GM19467 (cell line): ENCODE results near the gene FAM53B.
"Not testable (repeated sequence)": the region's sequence is repeated elsewhere in the genome, so short reads cannot be mapped to it uniquely, and the experiment has no call there.

Experiments used
- ATAC-seq: cut with Tn5 transposase; IDR thresholded peaks from one replicate; pipeline ENCODE4 v1.9.1; 2021; ENCODE audit warnings: mild to moderate bottlenecking, moderate library complexity; ENCODE audit not compliant: unreplicated experiment

FAM53B gene, protein sequence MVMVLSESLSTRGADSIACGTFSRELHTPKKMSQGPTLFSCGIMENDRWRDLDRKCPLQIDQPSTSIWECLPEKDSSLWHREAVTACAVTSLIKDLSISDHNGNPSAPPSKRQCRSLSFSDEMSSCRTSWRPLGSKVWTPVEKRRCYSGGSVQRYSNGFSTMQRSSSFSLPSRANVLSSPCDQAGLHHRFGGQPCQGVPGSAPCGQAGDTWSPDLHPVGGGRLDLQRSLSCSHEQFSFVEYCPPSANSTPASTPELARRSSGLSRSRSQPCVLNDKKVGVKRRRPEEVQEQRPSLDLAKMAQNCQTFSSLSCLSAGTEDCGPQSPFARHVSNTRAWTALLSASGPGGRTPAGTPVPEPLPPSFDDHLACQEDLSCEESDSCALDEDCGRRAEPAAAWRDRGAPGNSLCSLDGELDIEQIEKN

DNA sequence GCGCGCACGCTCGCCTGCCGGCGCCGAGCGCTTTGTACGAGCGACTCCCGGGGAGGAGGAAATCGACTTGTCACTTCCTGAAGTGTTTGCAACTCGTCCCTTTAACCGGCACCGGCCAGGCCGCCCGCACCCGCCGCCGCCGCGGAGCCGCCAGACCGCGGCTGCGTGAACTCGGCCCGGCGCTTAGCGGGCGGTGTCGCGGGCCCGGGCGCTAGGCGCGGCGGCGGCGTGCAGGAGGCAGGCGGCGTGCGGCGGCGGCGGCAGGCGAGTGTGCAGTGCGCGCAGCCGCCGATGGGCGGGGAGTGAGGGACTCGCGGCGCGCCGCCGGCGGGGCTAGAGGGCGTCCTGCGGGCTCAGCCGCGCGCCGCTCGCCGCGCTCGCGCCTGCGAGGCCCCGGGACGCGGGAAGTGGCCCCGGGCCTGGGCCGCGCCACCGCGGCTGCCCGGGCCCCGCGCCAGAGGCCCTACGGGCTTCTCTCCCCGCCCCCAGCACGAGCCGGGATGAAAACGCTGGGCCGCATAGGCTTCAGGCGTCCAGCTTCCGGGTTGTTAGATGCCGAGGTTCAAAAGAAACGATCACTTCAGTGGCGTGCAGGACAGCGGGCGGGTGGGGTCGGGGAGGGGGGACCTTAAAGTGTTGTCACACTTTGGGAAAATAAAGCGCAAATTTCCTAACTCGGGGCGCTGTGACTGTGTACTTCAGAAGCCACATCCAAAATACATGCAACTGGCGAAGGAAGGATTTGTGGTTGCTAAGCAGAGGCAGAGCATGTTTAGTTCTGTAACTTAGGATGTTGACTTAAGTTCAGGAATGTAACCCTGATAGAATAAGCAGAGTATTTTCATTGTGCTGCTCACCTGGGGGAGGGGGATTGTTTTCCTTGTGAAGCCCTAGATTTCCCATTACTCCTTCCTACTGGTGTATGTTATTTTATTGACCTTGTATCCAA lies at the start of gene FAM53B:
FAM53B (minus strand) TSS at position 277 of the 949 bp plus-strand sequence. CDS start 37,665 bp downstream, outside the sequence.
- peak; percentile 65 for ATAC-seq

DNA sequence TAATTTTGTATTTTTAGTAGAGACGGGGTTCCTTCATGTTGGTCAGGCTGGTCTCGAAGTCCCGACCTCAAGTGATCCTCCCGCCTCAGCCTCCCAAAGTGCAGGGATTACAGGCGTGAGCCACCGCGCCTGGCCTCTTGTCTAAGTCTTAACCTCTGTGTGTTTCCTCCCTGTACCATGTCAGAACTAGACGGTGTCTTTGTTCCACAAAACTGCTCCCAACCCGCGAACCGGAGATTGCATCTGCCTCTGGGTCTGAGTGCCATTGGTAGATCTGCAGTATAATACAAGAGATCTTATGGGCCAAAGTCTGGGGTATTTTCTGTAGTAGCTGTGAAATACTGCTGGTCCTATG lies 48.8 kb upstream of the FAM53B start:
- no peak for ATAC-seq

DNA sequence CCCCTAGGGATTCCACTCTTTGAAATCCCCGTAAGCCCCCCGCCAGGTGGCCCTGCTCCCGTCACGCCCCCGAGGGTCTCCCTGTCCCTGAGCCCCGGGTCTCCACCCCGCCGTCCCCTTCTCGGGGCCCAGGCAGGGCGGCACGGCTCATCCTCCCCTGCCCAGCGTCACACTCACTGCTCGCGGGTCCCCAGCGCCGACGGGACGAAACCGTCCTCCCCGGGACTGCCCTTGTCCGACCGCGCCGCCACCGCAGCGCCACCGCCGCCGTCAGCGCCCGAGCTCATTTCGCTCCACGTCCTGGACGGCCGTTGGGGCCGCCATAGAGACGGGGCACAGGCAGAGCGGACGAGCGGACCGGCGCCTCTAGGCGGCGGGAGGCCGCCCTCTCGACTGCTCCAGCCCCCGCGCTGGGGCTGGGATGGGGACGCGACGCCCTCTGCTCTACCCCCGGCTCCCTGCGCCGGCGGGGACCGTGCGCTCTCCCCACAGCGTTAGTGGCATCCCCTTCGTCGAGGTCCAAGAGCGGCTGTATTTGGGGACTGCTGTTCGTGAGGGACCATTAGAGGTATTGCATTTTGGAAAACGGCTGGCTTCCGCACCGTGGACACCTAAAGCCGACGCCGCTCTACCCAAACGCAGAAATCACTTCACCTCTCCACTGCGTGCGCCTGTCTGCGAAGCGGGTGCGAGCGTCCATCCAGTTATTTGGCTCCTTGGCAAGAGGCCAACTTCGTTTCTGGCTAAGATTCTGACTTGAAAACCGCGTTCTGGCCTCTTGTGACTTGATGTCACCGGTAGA lies 47.6 kb upstream of the FAM53B start, which contains the start of gene EEF1AKMT2:
EEF1AKMT2 (minus strand) TSS at position 341 of the 802 bp plus-strand sequence; CDS start at position 287, 54 bp downstream.
- peak; percentile 86 for ATAC-seq

DNA sequence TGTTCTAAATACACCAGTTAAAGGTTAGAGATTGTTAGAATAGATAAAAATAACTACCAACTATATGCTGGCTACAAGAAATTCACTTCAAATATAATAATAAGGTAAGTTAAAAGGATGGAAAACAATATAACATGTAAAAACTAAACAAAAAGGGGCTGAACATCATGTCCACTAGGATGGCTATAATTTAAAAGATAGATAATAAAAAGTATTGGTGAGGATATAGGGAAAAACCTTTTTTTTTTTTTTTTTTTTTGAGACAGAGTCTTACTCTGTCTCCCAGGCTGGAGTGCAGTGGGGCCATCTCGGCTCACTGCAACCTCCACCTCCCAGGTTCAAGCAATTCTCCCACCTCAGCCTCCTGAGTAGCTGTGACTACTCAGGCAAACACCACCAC lies 38.7 kb upstream of the FAM53B start:
- ATAC-seq: not testable (repeated sequence)

DNA sequence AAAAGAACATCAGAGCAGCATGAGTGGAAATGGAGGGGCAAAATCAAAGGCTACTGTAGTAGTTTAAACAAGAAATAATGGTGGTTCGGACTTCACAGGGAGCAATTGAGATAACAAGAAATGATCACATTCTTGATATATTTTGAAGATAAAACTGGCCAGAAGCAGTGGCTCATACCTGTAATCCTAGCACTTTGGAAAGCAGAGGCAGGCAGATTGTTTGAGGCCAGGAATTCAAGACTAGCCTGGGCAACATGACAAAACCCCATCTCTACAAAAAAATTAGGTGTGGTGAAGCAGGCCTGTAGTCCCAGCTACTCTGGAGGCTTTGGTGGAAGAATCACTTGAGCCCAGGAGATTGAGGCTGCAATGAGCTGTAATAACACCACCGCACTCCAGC lies 24.6 kb upstream of the FAM53B start:
- ATAC-seq: no peak

DNA sequence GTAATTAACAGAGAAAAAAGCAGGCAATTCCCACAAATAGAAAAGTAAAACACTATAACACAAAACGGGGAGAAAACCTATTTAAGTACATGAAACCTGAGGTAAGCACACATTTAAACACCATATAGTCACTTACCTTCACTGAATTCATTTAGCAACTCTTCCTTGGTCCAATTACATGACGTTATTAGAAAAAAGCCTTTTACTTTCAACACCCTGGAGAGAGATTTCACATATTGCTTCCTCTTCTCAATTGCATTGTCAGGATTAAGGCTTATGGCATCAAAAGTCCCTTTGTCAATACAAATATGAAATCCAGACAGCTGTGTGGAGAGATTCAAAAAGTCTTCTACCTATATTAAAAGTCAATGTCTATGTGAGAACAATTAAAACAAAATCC lies 21.1 kb upstream of the FAM53B start:
- ATAC-seq: no peak

DNA sequence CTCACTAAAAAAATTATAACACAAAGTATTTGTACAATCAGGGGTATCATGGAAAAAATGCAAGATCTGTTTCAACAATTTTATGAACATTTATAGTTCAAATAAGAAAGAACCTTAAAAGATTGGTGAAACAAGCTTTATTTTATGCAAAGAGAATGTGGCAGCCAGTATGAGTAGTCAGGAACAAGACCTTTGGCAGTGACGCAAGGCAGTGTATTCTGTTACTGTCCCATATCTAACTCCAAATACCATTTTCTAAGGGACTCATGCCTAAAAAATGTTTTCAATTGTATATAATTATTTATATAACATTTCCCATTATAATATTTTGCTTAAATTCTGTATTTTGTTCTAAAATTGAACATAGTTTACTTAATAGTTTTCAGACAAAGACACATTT lies 19.1 kb upstream of the FAM53B start:
- ATAC-seq: no peak

DNA sequence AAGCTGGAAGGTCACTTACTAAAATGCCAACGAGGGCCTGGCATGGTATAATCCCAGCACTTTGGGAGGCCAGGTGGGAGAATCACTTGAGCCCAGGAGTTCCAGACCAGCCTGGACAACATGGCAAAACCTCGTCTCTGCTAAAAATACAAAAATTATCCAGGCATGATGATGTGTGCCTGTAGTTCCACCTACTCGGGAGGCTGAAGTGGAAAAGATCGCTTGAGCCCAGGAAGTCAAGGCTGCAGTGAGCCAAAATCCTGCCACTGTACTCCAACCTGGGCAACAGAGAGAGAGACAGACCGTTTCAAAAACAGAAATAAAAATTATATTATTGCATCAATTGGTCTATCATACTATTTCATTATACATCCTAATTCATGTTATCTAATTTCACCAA lies 18.1 kb upstream of the FAM53B start:
- no peak for ATAC-seq

DNA sequence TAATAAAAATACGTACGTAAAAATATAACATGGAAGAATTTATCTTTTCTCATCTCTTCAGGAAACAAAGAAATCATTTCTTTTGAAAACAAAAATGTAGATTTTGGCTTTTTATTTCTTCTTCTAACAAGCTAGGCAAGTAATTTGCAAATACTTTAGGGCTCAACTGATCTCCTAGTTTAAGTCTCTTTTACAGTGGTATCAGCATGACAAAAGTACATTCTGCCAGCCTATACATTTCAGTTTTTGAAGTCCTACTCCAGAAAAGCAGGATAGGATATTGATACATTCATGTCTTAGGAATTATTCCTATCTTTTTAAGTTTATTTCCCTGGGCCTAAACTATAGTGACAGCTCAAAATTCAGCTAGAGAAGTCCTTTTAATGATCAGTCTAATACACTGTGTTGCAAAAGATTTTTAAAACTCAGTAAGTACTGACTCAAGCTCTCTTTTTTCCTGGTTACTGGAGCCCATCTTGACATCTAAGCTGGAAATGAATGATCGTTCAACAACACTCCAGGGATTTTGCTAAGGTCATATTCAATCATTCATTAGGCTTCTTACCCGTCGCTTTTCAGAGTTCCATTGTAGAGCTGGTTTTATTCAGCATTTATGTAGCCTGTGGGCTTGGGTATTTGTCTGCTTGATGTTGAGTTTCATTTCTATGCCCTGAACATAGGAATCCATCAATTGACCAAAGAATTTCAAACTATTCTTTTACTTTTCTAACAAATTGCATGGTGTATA lies 12.2 kb upstream of the FAM53B start:
- no peak for ATAC-seq

DNA sequence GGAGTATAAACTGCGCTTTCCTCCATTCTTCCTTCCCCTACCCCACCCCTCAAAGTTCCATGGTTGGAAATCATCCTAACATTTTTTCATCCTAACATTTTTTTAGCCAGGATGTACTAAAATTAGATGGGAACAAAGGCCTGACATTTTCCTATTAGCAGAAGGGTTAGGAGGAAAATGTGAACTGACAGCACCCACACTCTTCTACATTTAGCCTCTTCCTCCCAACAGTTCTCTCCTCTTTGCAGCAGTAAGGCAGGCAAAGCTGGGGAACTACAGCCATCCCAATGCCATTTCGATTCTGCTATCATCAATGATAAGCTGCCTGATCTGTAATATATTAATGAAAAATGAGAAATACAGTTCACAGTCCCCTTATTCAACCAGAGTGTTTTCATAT lies 11.4 kb upstream of the FAM53B start:
- no peak for ATAC-seq

DNA sequence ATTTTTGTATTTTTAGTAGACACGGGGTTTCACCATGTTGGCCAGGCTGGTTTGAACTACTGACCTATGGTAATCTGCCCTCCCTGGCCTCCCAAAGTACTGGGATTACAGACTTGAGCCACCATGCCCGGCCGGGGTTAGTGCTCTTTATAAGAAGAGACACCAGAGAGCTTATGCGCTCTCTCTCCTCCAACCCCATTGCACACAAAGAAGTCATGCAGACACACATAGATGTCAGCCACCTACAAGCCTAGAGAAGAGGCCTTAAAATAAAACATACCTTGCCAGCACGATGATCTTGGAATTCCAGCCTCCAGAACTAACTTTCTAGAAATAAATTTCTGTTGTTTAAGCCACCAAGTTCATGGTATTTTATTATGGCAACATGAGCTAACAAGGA lies 10.0 kb upstream of the FAM53B start:
- ATAC-seq: no peak

DNA sequence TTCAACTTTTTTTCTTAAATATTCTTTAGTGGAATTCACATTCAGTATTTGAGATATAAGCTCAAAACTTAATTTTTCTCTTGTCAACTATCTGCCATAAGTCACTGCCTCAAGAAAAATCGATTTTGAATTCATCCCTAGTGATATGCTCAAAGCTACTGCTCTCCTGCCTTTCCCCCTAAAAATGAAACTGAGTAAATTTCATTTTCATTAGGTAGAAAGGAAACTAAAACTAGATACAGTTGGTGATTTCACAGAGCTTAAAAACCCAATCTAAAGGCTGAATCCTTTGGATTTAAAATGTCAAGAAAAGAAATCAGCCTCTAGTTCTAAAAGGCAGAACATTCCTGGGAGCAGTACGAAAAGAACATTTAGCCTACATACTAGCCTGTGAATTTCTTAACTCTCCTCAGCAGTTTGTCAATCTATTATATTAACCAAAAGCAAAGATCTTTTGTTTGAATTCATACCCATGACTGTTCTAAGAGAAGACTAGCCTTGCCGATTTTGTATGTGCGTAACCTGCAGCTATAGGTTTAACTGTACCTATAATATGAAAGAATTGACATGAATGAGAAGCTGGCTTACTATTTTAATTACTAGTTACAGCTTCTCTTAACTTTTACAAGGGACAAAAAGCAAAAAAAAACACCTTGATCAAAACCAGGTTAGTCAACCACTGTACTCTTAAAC lies 4.9 kb upstream of the FAM53B start:
- no peak for ATAC-seq

DNA sequence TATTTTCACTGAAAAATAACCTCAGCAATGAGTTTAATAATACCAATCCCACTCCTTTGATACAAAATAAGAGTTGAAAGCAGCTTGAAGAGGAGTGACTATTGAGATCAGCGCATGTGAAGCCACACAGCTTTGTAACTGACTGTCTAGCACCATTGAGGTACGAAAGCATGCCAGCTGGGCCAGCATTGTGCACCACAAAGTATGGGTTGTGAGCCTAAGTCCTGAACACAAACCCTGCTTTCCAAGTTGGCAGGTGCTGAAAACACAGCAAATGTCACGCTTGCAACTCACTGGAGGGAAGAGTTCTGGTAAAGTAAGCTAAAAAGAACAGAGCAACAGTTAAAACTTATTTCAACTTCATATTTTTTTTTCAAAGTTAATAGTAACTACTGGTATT lies 4.0 kb upstream of the FAM53B start:
- ATAC-seq: no peak

DNA sequence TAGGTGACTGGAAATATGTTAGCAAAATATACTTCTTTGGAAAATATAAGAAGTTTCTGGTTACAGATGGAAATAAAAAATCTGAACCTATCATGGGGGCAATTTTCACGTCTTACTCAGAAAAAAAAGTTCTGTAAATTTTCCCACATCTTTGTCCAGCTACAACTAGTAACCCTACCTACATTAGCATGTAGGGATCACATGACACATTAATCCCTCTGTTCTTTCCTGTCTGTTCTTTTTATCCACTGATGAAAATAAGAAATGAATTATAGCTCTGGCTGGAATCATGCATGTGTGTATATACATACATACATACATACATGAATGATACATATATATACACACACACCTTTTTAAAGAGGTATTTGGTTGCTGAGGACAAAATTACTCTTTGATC lies 3.6 kb upstream of the FAM53B start:
- ATAC-seq: no peak

DNA sequence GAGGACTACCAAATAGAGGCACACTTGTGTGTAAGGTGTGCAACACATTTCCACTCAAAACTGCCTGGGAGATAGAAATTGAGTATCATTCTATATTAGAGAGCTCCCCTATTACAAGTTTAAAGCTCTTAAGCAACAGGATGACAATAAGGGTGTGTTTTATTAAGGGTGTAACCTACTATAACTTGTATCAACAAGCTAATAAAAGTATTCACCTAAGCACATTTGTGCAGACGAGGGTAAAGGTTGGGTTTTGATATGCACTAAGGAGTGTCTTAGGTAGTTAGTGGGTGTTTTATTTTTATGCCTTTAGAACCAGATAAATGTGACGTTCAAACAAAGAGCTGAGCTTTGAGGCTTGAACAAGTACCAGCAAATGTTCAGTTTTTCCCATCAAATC lies 2.8 kb upstream of the FAM53B start:
- no peak for ATAC-seq

DNA sequence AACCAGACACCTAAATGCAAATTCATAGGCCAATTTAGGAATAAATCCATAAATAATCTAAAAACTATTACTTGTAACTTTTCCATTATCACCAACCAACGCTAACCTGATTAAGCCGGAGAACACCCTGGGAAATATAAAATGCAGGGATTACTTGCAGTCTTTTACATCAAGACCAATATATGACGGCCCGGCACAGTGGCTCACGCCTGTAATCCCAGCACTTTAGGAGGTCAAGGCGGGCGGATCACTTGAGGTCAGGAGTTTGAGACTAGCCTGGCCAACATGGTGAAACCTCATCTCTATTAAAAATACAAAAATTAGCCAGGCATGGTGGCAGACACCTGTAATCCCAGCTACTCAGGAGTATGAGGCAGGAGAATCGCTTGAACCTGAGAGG lies 2.3 kb upstream of the FAM53B start:
- ATAC-seq: not testable (repeated sequence)

DNA sequence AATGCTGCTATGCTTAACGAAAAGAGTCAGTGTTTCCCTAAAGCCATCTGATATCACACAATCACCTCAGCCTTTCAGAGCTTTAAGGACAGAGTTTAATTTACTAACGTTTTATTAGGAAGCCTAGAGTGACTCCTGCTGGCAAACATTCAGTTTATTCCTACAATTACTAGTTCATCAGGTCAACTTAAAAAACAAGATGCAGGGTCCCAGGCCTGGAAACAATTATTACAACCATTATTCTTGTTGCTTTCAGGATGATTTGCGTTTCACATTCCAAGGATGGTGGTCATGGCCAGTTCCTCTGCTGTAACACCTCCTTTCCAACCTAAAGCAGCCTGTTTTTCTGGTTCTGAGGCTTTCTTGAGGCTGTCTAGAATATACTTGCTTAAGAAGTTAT lies 1.5 kb upstream of the FAM53B start:
- no peak for ATAC-seq

DNA sequence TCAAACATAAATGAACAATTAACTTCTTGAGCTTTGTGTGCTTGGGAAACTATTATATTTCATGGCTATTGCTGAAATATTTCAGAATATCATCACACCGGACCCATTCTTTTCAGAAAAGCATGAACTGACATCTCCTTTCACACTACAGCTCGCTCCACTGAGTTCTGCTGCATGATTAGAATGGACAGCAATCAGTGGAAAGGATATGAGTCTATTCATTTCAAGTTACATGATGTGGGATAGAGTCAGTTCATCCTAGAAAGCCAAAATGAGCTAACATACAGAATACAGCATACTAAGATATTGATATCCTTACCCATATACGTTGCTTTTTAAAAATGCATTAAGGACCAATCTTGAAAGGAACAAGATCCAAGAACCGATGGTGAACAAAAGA lies 1.1 kb upstream of the FAM53B start:
- no peak for ATAC-seq

DNA sequence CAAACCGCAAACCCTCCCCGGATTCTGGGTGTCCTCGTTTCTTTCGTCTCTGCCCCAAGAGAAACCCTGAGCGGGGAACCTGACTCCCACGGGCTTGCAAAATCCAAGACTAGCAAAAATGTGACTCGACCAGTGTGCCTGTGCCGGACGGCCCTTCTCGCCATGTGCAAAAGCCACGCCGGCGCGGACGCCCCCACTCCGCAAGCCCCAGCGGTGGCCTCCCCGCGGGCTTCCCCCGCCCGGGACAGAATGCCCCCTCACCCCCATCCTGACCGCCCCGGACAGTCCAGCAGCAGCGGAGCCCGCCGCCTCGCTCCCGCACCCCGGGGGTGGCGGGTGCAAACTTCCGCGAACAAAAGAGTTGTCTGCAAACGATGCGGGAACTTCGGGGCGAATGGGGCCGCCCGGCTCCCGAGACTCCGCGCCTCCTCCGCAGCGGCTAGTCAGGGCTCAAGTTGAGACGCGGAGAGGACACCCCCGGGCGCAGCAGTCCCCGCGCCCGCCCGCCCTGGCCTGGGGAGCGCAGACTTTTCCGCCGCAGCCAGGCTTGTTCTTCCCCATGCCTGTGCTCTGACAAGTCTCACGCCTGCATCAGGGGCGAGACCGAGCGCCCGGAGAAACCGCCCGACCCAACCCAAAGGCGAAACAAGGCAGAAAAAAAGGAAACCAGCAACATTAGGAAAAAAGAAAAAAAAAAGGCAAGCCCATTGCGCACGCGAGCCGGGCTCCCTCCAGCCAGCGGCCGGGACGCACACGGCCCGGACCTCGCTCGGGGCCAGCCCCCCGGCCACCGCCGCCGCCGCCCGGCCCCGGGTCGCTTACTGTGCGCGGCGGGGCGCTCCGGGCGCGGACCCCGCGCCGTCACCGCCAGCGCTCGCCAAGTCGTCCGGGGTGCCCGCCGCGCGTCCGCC lies 732 bp downstream of the FAM53B start:
- peak; percentile 20 for ATAC-seq
